ENCODE measurements around the gene GATB. TPM values are rescaled to one million over a fixed set of nuclear protein-coding genes. Genes with fewer than 3 reads are reported as not detected.

GATB gene
- total and polyA plus RNA-seq, 2 experiments from 2014 or later, result 19.4 to 20.1 TPM

DNA sequence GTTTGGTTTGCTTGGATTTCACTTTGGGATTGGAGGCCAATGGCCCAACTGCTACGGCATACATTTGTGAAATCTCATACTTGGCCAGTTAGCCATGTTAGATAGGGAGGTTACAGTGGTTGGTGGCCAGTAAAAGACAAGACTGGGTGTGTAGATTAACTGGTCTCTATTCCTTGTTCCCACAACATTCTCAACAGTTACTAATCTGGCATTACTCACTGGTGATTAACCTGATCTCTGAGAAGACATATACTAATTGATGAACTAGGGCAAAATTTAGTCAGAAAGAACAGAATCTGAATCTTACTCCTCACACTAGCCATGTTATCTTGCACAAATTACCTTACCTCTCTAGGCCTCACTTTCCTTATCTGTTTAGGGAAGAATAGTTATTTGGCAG, 33.4 kb downstream of the GATB start:
- Histone ChIP-seq H3K4me1 (ENCODE audit: insufficient read depth) (no peaks in the 10 kb centered on the region), H2AFZ (no peak overlapping the region), H3K9me3 (ENCODE audit: low read depth) (no peaks in the 10 kb centered on the region), H4K20me1 (ENCODE audit: insufficient read depth, poor library complexity, severe bottlenecking) (no peaks in the 10 kb centered on the region), H3K9me2 (replicated peaks; ENCODE audit: insufficient read depth) (no peaks in the 10 kb centered on the region), H3K36me3 (replicated peaks; ENCODE audit: insufficient read depth, low read depth) (no peaks in the 10 kb centered on the region), H3K79me2 (peaks cover 3% of the 10 kb centered on the region), H3K27ac (no peak overlapping the region), H3K4me2 (no peak overlapping the region), H3K4me3 (no peak overlapping the region), H3K27me3 (no peaks in the 10 kb centered on the region)
- DNase-seq (ENCODE audit: low spot score), result no peak
- WGBS (ENCODE audit: low lambda C conversion rate, missing lambda C conversion rate), result 100% methylated on average over 1 of the region's 1 CpG
- TF ChIP-seq, protein P1, sequence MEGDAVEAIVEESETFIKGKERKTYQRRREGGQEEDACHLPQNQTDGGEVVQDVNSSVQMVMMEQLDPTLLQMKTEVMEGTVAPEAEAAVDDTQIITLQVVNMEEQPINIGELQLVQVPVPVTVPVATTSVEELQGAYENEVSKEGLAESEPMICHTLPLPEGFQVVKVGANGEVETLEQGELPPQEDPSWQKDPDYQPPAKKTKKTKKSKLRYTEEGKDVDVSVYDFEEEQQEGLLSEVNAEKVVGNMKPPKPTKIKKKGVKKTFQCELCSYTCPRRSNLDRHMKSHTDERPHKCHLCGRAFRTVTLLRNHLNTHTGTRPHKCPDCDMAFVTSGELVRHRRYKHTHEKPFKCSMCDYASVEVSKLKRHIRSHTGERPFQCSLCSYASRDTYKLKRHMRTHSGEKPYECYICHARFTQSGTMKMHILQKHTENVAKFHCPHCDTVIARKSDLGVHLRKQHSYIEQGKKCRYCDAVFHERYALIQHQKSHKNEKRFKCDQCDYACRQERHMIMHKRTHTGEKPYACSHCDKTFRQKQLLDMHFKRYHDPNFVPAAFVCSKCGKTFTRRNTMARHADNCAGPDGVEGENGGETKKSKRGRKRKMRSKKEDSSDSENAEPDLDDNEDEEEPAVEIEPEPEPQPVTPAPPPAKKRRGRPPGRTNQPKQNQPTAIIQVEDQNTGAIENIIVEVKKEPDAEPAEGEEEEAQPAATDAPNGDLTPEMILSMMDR (IDR thresholded peaks at IDR 0.05; ENCODE audit: poor library complexity), result no peak
- TF ChIP-seq EZH2 (IDR thresholded peaks at IDR 0.05; ENCODE audit: borderline replicate concordance) (no peak), EZH2phosphoT487 (IDR thresholded peaks at IDR 0.05; ENCODE audit: low read depth, severe bottlenecking, unreplicated experiment) (no peak)

DNA sequence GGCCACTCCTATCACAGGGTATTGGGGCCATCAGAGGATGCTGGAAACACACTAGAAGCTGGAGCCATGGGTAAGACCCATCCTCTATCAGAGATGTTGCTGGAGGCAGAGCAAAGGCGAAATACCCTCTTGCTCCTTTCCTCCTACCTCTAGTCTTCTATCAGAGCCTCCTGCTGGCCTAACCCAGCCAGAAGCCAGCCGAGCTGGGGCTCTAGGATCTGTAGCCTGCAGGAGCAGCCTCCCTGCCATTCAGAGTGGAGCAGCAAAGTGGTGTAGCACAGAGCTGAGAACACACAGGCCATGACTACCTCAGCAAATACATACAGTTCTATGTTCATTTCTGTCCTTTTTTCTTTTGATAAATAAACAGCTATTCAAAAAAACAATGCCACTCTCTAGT, 35.7 kb downstream of the GATB start:
- no peak overlapping the region for H3K4me3 ChIP-seq

DNA sequence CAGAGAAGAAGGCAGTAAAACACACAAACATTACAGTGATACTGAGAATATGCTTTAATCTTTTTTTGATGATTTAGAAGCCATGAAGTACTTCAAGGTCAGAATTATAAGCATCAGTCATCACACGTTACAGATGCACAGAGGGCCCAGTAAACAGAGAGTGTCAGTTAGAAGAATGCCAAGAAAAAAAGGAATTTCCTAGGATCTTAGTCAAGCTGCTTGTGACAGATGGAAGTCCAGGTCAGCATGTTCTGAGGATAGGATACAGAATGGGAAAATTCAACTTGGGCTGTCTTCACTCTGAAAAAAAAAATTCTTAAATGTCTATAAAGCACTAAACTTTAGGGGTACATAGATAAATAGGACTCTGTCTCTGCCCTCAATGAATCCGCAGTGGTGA, 38.9 kb downstream of the GATB start:
- Histone ChIP-seq H3K36me3 (replicated peaks; ENCODE audit: insufficient read depth, low read depth) (no peaks in the 10 kb centered on the region), H3K9me3 (ENCODE audit: low read depth) (no peaks in the 10 kb centered on the region), H4K20me1 (ENCODE audit: insufficient read depth, poor library complexity, severe bottlenecking) (no peaks in the 10 kb centered on the region), H3K79me2 (peaks cover 3% of the 10 kb centered on the region), H3K4me2 (no peak overlapping the region), H3K27ac (no peak overlapping the region), H2AFZ (no peak overlapping the region), H3K4me3 (no peak overlapping the region), H3K27me3 (no peaks in the 10 kb centered on the region), H3K4me1 (ENCODE audit: insufficient read depth) (no peaks in the 10 kb centered on the region), H3K9me2 (replicated peaks; ENCODE audit: insufficient read depth) (no peaks in the 10 kb centered on the region)
- 92% methylated on average over 2 of the region's 2 CpGs for WGBS (ENCODE audit: low lambda C conversion rate, missing lambda C conversion rate)
- TF ChIP-seq EZH2 (IDR thresholded peaks at IDR 0.05; ENCODE audit: borderline replicate concordance) (no peak), EZH2phosphoT487 (IDR thresholded peaks at IDR 0.05; ENCODE audit: low read depth, severe bottlenecking, unreplicated experiment) (no peak)
- TF ChIP-seq, protein P1 (IDR thresholded peaks at IDR 0.05; ENCODE audit: poor library complexity), result no peak
- no peak for DNase-seq (ENCODE audit: low spot score)

More for the DNA sequence above, 35.7 kb downstream of the GATB start:
- Histone ChIP-seq H3K4me1 (ENCODE audit: insufficient read depth) (no peaks in the 10 kb centered on the region), H3K9me3 (ENCODE audit: low read depth) (no peaks in the 10 kb centered on the region), H3K9me2 (replicated peaks; ENCODE audit: insufficient read depth) (no peaks in the 10 kb centered on the region), H3K27ac (no peak overlapping the region), H4K20me1 (ENCODE audit: insufficient read depth, poor library complexity, severe bottlenecking) (no peaks in the 10 kb centered on the region), H3K36me3 (replicated peaks; ENCODE audit: insufficient read depth, low read depth) (no peaks in the 10 kb centered on the region), H3K27me3 (no peaks in the 10 kb centered on the region), H3K4me2 (no peak overlapping the region), H3K79me2 (peaks cover 3% of the 10 kb centered on the region), H2AFZ (no peak overlapping the region)
- TF ChIP-seq EZH2 (IDR thresholded peaks at IDR 0.05; ENCODE audit: borderline replicate concordance) (no peak), EZH2phosphoT487 (IDR thresholded peaks at IDR 0.05; ENCODE audit: low read depth, severe bottlenecking, unreplicated experiment) (no peak)
- TF ChIP-seq, protein P1 (IDR thresholded peaks at IDR 0.05; ENCODE audit: poor library complexity), result no peak
- 90% methylated on average over 2 of the region's 2 CpGs for WGBS (ENCODE audit: low lambda C conversion rate, missing lambda C conversion rate)
- DNase-seq (ENCODE audit: low spot score), result no peak

DNA sequence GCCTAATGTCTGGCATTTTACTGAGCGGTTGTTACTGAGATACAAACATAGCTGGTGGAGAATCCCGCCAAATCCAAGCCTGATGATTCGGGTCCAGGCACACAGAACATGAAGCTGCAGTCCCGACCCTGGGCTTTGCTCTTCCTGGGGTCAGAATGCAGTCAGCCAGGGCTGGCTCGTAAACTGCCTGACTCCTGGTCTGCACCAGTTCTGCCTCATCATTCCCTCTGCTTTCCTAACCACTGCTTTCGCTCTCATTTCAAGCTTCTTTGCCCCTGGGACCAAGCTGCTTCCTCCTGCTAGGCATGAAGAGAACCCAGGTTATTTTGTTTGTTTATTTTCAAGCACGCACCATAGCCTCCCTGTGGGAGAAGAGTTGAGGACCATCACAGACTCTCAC, 39.3 kb downstream of the GATB start:
- Histone ChIP-seq H3K4me1 (ENCODE audit: insufficient read depth) (no peaks in the 10 kb centered on the region), H3K27me3 (no peaks in the 10 kb centered on the region), H3K4me3 (no peak overlapping the region), H3K9me2 (replicated peaks; ENCODE audit: insufficient read depth) (no peaks in the 10 kb centered on the region), H3K4me2 (no peak overlapping the region), H3K9me3 (ENCODE audit: low read depth) (no peaks in the 10 kb centered on the region), H4K20me1 (ENCODE audit: insufficient read depth, poor library complexity, severe bottlenecking) (no peaks in the 10 kb centered on the region), H3K27ac (no peak overlapping the region), H2AFZ (no peak overlapping the region), H3K36me3 (replicated peaks; ENCODE audit: insufficient read depth, low read depth) (no peaks in the 10 kb centered on the region), H3K79me2 (peaks cover 3% of the 10 kb centered on the region)
- no peak for DNase-seq (ENCODE audit: low spot score)
- WGBS (ENCODE audit: low lambda C conversion rate, missing lambda C conversion rate), result 77% methylated on average over 7 of the region's 7 CpGs
- no peak for TF ChIP-seq EZH2 (IDR thresholded peaks at IDR 0.05; ENCODE audit: borderline replicate concordance)

Data from hepatocyte (in vitro differentiated cells).